Omental fat pad (tissue), 4 donors: ENCODE results near the gene PAH. TPM values are rescaled to one million over a fixed set of nuclear protein-coding genes. Genes with fewer than 3 reads are reported as not detected.

ENCODE experiments used
- ATAC-seq: fragments of 150-250 bp; one replicate; pipeline ENCODE4 v1.9.1; 2016; ENCODE audit warnings: mild to moderate bottlenecking, moderate library complexity; ENCODE audit not compliant: low FRiP score
- DNase-seq: peaks from one replicate; pipeline ENCODE4 v3.0.0-alpha.2; 2019; ENCODE audit warnings: low spot score
- total RNA-seq, 4 donors: library from RNA; depleted of rRNA; stranded (reverse); fragments of >200 nt; gene quantifications; one replicate each; pipeline ENCODE4 v1.1.0, GENCODE V29; 2016
- TF ChIP-seq, protein P1 (sequence below), 3 donors: fragments of 450-650 bp; IDR thresholded peaks; one replicate each; pipeline ENCODE4 v1.5.1; 2016 to 2017; ENCODE audit warnings: antibody characterized with exemption in 3 of 3, mild to moderate bottlenecking in 3 of 3, moderate library complexity in 2 of 3

PAH gene
- total RNA-seq, 4 donors from 2014 or later: 0.74 TPM; not detected in 3

DNA sequence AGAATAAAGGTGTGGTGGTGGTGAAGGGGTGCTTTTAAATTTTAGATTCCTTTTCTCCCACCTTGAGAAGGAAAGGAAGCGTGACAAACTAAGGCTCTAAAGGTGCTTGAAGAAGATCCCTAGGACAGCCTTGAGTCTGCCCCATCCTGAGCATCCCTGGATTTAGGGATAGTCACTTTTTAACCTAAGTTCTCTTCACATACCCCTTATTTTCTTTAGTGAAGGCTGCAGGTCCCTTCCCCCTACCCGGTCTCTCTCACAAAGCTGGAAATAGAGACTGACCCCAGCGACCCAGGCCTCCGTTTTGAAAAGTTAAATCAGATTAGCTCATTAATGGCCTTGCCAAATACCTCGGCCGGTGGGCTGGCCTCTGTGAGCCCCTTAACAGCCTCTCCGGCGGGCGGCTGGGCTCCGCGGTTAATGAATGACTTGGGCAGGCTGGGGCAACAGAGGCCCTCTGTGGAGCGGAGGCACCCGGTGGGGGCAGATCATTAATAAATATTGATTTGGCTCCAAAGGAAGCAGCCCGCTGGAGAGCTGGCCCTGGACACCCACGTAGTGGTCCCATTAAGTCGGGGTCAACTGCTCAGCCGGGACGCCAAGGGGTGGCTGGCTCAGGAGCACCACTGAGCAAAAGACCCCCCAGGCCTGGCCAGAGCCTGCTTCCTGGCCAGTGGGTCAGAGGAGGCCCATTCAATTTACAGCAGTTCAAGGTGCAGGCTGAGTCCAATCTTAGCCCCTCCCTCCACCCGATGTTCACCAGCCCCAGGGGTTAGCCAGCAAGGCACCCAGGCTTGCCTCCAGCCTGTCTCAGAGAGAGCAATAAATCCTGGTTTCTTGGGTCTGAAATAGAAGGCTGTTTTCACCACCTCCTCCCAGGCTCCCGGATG is 31.8 kb downstream of the PAH start:
- TF ChIP-seq, protein P1, sequence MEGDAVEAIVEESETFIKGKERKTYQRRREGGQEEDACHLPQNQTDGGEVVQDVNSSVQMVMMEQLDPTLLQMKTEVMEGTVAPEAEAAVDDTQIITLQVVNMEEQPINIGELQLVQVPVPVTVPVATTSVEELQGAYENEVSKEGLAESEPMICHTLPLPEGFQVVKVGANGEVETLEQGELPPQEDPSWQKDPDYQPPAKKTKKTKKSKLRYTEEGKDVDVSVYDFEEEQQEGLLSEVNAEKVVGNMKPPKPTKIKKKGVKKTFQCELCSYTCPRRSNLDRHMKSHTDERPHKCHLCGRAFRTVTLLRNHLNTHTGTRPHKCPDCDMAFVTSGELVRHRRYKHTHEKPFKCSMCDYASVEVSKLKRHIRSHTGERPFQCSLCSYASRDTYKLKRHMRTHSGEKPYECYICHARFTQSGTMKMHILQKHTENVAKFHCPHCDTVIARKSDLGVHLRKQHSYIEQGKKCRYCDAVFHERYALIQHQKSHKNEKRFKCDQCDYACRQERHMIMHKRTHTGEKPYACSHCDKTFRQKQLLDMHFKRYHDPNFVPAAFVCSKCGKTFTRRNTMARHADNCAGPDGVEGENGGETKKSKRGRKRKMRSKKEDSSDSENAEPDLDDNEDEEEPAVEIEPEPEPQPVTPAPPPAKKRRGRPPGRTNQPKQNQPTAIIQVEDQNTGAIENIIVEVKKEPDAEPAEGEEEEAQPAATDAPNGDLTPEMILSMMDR (IDR thresholded peaks at IDR 0.05): no peak
- no peak for ATAC-seq
- DNase-seq: no peak

GRCh38 chr12:102883204-102883799 is 33.7 kb downstream of the PAH start:
- ATAC-seq: no peak
- no peak for DNase-seq
- TF ChIP-seq, protein P1 (IDR thresholded peaks at IDR 0.05): peak in 1 of 3 donors; percentile 57

GRCh38 chr12:102880783-102881182 is 36.3 kb downstream of the PAH start:
- ATAC-seq (no peak), DNase-seq (no peak)
- TF ChIP-seq, protein P1 (IDR thresholded peaks at IDR 0.05): no peak

- ATAC-seq (no peak), DNase-seq (no peak)
- TF ChIP-seq, protein P1 (IDR thresholded peaks at IDR 0.05): no peak
Measured at GRCh38 chr12:102879144-102879763, 37.8 kb downstream of the PAH start.

DNA sequence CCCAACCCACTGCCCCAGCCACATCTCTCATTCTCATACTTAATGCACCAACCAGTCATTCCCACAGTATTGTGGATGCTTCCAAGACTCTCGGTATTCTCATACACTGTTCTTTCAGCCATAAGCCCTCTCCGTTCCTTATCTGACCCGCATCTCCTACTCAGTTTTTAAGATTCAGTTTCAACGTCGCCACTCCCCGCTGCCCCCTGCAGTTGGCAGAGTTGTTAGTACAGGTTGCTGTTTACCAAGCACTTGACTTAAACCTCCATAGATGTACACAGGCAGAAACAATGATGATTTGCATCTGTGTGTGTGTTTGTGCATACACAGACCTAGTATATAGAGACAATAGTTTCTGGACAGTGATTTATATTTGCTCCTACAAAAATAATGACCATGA is 40.2 kb downstream of the PAH start:
- DNase-seq (no peak), ATAC-seq (no peak)
- TF ChIP-seq, protein P1 (IDR thresholded peaks at IDR 0.05): no peak

DNA sequence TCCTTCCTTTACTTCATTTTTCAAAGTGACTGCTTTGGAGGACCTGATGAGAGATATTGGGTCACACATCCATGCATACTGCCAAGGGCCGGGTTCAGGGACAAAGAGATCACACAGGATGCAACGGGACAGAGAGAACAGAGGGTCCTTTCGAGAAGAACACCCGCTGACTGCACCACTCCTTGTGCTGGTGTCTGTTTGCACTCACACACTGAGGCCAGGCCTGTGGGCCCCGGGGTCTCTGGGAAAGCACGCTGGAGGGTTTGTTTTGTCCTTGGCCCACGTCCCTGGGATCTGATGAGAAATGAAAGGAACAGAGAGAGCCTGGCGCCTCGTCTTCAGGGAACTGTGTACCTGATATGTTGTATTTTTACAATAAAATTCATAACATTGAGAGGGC is 42.2 kb downstream of the PAH start:
- TF ChIP-seq, protein P1 (IDR thresholded peaks at IDR 0.05): no peak
- ATAC-seq (no peak), DNase-seq (no peak)
